Mucosa of descending colon (tissue), 3 donors: ENCODE results near the gene STAB1. TPM values are rescaled to one million over a fixed set of nuclear protein-coding genes. Genes with fewer than 3 reads are reported as not detected.

Experiments used
- ATAC-seq: fragments of 200-7000 bp; cut with Tn5 transposase; one replicate; pipeline ENCODE4 v1.9.1; 2020; ENCODE audit warnings: mild to moderate bottlenecking, moderate library complexity
- DNase-seq, 3 donors: peaks; one replicate each; pipeline ENCODE4 v3.0.0-alpha.2; 2020
- H3K36me3 ChIP-seq: fragments of 200-600 bp; one replicate; pipeline ENCODE4 v1.8.0; 2021; ENCODE audit warnings: low read depth, mild to moderate bottlenecking
- H3K4me1 ChIP-seq: fragments of 200-600 bp; one replicate; pipeline ENCODE4 v1.8.0; 2021; ENCODE audit warnings: low read depth, mild to moderate bottlenecking
- H3K4me3 ChIP-seq: fragments of 200-600 bp; one replicate; pipeline ENCODE4 v1.8.0; 2021; ENCODE audit warnings: mild to moderate bottlenecking
- H3K9me3 ChIP-seq: fragments of 200-600 bp; one replicate; pipeline ENCODE4 v1.8.0; 2021; ENCODE audit warnings: mild to moderate bottlenecking
- CTCF ChIP-seq: fragments of 200-600 bp; IDR thresholded peaks from one replicate; pipeline ENCODE4 v1.8.0; 2022; ENCODE audit warnings: antibody characterized with exemption, mild to moderate bottlenecking
- intact Hi-C, 2 donors: fragments of 100-400 bp; cut with DNase I in 1 of 2; cut with micrococcal nuclease in 1 of 2; formaldehyde crosslinking; loops; one replicate each; pipeline versions ENCODE4 v1.11.0 to v1.11.1; 2022; cut with DNase I, micrococcal nuclease
- long read RNA-seq, 2 donors: library from polyadenylated mRNA; unstranded; transcript quantifications; one replicate each; pipeline ENCODE4 v2.0.0, GENCODE V29; 2019 to 2021
- total RNA-seq, 3 donors: library from RNA; stranded (reverse); fragmentation: NEBNext Ultra II Directional in 2 of 3; extraction: Animal tissue kit (Norgen Biotek cat#: 25700) in 2 of 3; gene quantifications; one replicate each; pipeline versions ENCODE4 v1.2.1 to v1.2.4, GENCODE V29; 2021 to 2023
- donor health status: DM: no; HTN: no; CAD: no; lungs with moderate emphysema.
- donor health status: DM: no; HTN: no; CAD: no.
- donor health status: DM: no; HTN: yes; CAD: no.

STAB1 gene
- 100 to 1,000 TPM in 2 of 3 donors, 10 to 100 TPM in 1; 51.7 to 187 (median 145) TPM for total RNA-seq
- long read RNA-seq, donor 1, partial matches to known transcripts: 103 of 143 reads
- long read RNA-seq, donor 1, other reads (novel, unspliced or antisense): 39 of 143 reads
- long read RNA-seq, donor 2, partial matches to known transcripts: 1 of 7 reads
- long read RNA-seq, donor 2, other reads (novel, unspliced or antisense): 6 of 7 reads

- no peak for TF ChIP-seq CTCF
- no peak within 1 kb of the TSS for H3K4me3 ChIP-seq
- H3K4me1 ChIP-seq: no peaks in the 10 kb centered on the region
- no peaks in the 10 kb centered on the region for H3K9me3 ChIP-seq
- intact Hi-C loops: no loop called here
- DNase-seq: peak; percentile 14 to 66 (median 40)
- no peaks in the 10 kb centered on the region for H3K36me3 ChIP-seq
- peak; percentile 18 for ATAC-seq
Observed at GRCh38 chr3:52494886-52495495, at the start of gene STAB1. TSS of gene STAB1 (plus strand) at chr3:52495338. CDS start at chr3:52495414, 76 bp downstream.

- no peak for ATAC-seq
- intact Hi-C loops: no loop called here
- no peak for DNase-seq
- H3K9me3 ChIP-seq: no peaks in the 10 kb centered on the region
- H3K36me3 ChIP-seq: no peaks in the 10 kb centered on the region
- TF ChIP-seq CTCF: no peak
- H3K4me3 ChIP-seq: no peak overlapping the region
- H3K4me1 ChIP-seq: peaks cover 5% of the 10 kb centered on the region
Observed at GRCh38 chr3:52446042-52446441, 49.1 kb upstream of the STAB1 start.

GRCh38 chr3:52446631-52447511 is 48.3 kb upstream of the STAB1 start:
- TF ChIP-seq CTCF: peak; percentile 98
- Histone ChIP-seq H3K4me1 (peaks cover 5% of the 10 kb centered on the region), H3K4me3 (no peak overlapping the region), H3K36me3 (no peaks in the 10 kb centered on the region), H3K9me3 (no peaks in the 10 kb centered on the region)
- intact Hi-C loops: no loop called here
- DNase-seq: peak in 2 of 3 donors; percentile 66 to 80
- ATAC-seq: peak; percentile 61

- no peaks in the 10 kb centered on the region for H3K9me3 ChIP-seq
- H3K36me3 ChIP-seq: no peaks in the 10 kb centered on the region
- intact Hi-C loops: no loop called here
- TF ChIP-seq CTCF: no peak
- no peak overlapping the region for H3K4me3 ChIP-seq
- DNase-seq: no peak
- ATAC-seq: no peak
- peaks cover 5% of the 10 kb centered on the region for H3K4me1 ChIP-seq
Observed at GRCh38 chr3:52447512-52448355, 47.4 kb upstream of the STAB1 start.
